Activated CD4-positive, alpha-beta T cell treated with anti-CD3 and anti-CD28 coated beads for 4 hours (primary cell): ENCODE data around the gene OPN3.
A peak's percentile ranks its signal among the peaks of the same experiment; 100 is the strongest.

Experiments used
- DNase-seq, 2 donors: peaks; one replicate each; pipeline ENCODE4 v3.0.0-alpha.2; 2020

Gene OPN3

DNA sequence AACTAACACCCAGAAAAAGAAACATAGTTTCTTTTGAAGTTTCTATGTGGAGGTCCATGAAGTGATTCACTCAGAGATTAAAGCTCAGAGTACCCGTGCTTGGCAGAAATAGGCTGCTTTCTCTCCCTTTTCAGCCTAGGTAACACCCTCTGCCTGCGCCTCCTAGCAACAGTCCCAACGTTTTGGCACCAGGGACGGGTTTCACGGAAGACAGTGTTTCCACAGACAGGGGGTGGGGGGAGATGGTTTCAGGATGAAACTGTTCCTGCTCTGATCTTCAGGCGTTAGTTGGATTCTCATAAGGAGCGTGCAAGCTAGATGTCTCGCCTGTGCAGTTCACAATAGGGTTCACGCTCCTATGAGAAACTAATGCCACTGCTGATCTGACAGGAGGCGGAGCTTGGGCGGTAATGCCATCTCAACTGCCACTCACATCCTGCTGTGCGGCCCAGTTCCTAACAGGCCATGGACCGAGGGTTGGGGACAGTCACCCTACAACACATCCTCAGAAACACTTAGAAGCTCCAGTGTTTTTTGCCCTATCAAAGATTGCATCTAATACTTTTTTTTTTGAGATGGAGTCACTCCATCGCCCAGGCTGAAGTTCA lies 53.2 kb downstream of the OPN3 start:
- DNase-seq = no peak

DNA sequence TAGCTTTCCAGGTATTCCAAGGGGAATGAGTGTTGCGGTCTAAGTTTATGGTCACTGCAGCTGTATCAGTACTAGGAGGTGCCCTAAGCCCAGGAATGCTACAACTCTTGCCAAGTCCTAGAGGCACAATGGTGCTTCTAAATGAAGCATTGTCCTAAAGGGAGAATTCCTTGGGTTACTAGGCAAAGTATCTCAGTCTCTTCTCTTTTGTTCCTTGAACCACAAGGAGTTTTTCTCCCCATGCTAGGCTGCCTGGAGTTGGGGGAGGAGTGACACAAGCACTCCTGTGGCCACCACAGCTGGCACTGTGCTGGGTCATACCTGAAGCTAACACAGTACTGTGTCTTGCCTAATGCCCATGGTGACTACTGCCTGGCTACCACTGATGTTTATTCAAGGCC lies 57.2 kb downstream of the OPN3 start:
- DNase-seq = no peak

DNA sequence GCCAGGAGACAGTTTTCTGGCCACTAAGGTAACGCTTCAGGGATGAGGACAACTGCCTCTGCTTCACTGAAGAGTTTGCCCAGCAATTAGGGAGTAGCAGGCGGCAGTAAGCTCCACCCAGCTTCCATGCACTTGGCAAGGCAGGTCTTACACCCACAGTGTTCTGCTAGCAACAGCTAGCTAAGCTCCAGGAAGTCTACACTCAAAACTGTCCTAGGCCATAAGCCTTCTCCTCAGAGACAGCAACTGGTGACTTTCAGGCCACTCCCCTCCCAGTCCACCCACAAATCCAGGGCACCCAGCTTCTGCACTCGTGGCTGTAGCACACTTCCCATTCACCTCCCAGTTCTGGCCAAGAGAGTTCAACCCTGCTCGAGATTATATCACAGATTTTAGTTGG lies 60.7 kb downstream of the OPN3 start:
- DNase-seq = no peak

DNA sequence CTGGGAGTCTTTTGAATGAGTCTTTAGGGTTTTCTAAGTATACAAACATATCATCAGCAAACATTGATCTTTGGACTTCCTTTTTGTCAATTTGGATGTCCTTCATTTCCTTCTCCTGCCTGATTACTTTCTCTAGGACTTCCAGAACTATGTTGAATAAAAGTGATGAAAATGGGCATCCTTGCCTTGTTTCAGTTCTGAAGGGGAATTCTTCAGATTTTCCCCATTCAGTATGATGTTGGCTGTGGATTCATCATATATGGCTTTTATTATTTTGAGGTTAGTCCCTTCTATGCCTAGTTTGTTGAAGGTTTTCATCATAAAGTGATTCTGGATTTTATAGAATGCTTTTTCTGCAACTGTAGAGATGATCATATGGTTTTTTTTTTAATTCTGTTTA lies 66.0 kb downstream of the OPN3 start:
- no peak for DNase-seq

DNA sequence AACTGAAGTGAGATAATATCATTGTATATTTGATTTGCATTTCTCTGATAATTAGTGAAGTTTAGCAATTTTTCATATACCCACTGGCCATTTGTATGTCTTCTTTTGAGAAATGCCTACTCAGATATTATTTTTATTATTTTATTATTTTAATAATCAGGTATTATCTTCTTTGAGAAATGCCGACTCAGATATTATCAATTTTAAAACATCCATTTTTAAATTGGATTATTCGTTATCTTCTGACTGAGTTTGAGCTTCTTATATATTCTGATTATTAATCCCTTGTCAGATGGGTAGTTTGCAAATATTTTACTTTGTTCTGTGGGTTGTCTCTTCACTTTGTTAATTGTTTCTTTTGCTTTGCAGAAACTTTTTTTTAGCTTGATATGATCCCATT lies 70.3 kb downstream of the OPN3 start:
- no peak for DNase-seq

DNA sequence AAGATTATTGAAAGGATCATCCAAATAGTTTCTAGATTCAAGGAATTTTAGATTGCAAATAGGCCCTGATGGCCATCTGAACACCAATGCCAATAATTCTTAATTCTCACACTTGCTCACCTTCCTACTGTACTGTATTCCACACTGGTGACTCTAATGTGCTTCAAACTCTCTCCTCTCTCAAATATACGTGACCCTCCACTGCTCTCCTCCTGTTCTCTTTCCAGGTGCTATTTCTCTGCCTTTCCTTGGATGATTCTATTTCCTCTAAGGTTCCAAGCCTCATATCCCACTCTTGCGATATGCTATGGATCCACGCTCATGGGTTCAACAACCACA lies 79.4 kb downstream of the OPN3 start:
- no peak for DNase-seq

DNA sequence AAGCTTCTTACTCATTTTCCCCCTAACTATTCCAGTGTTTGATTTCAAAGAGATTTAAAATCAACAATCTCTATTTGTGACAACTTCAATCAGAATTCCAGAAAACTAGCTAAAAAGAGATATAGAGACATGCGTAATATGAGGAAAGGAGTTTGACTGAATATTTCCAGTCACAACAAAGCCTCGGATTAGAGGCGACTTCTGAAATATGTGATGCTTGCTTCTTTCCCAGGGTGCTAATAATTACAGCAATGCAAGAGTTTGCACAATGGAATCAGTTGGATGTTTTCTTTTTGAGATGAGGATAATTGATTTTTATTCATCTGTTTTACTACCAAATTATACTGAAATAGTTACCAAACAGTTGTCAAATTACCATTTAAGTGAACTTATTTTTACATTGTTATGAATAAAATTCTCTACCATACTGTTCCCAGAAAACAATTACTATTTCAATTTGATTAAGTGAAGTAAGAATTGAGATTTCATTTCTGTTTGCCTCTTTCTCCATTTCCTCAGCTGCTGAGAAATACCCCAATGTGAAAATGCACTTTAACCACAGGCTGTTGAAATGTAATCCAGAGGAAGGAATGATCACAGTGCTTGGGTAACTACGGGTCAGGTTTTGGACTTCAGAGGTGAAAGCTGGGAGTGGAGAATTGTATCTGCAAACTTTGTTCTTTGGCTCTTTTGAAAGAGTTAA lies 79.9 kb downstream of the OPN3 start:
- no peak for DNase-seq

DNA sequence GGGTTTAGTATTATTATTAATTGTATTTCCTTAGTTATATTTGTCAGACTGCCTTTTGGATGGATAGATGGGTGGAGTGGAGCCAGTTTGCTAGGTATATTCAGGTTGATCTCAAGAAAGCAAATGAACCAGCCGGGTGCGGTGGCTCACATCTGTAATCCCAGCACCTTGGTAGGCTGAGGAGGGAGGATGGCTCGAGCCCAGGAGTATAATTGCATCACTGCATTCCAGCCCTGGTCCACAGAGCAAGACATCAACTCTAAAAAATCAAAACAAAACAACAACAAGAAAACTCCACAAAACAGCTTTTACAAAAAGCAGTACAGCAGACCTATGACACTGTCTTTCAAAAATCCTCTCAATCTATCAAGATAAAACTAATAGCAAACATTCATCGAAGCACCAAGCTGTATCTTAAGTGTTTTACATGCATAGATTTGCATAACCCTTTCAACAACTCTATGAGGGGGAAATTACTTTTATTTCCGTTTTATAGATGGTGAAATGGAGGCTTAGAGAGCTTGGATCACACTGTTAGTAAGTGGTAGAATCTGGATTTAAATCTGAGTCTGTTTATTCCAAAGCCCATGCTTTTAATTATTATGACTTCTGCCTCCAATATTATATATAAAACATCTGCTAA lies 82.5 kb downstream of the OPN3 start:
- DNase-seq = no peak

DNA sequence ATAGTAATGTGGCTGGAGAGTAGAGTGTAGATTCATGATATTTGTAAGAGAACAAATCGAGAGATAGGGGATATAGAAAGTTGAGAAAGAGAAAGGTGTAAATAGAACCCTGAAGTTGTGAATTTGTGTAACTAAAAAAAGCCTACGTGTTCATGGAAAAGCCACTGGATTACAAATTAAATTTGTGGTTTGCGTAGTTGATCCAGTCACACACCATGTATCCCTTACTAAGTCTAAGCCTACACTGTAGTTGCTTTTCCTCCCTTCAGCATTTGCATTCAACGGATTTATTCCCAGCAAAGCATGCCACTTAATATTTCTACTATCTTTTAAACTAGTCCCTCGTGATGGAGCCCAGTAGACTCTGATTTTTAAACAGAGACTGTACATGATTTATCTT lies 83.1 kb downstream of the OPN3 start:
- DNase-seq = no peak

DNA sequence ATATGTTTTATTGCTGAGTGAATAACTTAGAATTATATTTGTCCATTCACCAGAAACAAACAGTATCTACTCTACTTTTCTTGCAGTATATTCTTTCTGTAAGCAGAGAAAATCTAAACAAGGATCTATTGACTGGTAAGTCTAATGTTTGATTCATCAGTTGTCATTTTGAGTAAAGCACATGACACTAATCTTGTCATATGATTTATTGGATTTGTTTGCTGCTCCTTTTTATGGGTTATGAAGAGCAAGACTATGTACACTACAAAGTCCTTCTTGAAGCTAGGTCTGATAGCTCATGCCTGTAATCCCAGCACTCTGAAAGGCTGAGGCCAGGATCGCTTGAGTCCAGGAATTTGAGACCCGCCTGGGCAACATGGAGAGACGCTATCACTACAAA lies 84.6 kb downstream of the OPN3 start:
- DNase-seq = no peak

DNA sequence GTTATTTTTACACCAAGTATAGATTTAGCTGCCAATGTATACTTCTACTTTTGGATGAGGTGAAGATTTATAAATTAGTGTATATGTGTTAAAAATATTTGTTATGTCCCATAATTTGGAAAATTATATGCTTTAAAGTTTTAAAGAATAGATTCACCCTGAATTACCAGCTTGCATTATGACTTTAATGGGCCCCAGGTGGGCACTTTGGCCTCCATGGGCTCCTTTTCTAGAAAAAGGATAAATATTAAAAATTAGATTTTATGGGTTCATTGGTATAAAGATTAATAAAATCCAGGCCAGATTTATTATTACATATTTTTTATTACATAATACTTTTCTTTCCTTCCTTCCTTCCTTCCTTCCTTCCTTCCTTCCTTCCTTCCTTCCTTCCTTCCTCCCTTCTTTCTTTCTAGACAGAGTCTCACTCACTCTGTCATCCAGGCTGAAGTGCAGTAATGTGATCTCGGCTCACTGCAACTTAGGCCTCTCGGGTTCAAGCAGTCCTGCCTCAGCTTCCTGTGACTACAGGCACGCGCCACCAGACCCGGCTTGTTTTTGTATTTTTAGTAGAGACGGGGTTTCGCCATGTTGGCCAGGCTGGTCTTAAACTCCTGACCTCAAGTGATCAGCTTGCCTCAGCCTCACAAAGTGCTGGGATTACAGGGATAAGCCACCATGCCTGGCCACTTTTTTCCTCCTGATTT lies 86.1 kb downstream of the OPN3 start:
- DNase-seq = no peak

DNA sequence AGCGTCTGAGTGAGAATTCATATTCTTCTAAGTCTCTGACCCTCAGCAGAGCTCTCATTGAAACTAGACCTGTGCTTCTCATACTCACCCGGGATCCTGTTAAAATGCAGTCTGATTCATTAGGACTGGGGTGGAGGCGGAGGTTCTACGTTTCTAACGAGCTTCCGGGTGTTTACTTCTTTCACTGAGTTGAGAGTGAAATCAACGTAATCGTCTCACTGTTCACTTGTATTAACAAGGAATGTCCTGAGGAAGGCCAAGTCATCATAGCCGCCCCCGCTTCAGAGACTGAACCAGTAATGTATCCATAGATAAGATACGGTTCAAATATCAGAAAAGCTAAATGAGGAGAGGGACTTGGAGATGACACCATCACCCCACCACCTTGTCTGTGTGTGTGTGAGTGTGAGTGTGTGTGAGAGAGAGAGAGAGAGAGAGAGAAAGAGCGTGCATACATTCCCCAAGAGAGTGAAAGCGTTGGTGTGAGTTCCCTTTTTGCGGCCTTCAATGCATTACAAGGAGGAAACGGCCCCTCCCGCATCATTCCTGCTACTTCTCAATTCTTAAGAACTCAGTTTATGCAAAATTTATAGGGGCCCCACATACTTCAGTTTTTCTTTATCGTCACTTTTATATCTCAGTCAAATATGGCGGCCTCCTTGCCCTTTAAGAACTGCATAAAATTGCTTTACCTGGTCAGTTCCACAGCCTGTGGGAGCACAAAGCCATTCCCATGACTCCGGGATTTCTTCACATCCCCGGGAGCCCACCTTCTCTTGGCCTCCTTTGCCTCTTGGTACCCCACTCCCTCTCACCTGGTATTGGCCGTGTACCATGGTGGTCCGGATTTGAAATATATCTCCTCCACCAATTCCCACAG lies 88.2 kb downstream of the OPN3 start:
- DNase-seq = peak; percentile 29 to 41

DNA sequence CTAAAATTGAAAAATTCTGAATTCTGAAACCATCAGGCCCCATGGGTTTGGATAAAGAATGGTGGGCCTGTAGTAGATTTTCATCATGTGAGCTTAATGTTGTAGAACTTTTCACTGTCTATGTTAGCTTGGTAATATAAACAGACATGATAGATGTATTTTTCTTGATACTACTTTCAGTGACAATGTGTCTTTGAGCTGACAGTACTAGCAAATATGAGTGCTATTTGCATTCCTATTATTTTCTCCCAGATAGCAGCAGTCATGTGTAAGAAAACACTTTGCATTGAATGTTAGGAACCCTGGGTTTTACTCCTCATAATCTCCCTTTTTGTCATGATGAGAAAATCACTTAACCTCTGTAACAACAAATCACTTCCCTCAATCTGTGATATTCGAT lies 89.9 kb downstream of the OPN3 start:
- no peak for DNase-seq

DNA sequence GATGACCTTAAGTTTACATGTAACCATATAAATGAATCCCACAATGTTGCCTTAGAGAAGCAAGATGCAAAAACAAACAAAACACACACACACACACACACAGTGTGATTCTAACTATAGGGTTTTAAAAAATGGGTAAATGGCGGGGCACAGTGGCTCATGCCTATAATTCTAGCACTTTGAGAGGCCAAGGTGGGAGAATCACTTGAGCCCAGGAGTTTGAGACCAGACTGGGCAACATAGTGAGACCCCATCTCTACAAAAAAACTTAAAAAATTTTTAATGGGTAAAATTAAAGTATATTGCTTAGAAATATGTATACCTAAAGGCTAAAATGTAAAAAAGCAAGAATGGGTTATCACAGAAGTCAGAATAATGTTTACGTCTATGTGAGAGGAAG lies 92.2 kb downstream of the OPN3 start:
- no peak for DNase-seq
